Lung (tissue), 12 donors: ENCODE measurements around the gene PRKCZ. TPM values are rescaled to one million over a fixed set of nuclear protein-coding genes. Genes with fewer than 3 reads are reported as not detected.
"Not testable (repeated sequence)": the region's sequence is repeated elsewhere in the genome, so short reads cannot be mapped to it uniquely, and the experiment has no call there.

Experiments
- ATAC-seq: fragments of 200-7000 bp; cut with Tn5 transposase; one replicate; pipeline ENCODE4 v1.9.1; 2020; ENCODE audit warnings: moderate number of reproducible peaks; ENCODE audit not compliant: insufficient read depth, low FRiP score
- DNase-seq, 3 donors: peaks; one replicate each; pipeline ENCODE4 v3.0.0-alpha.2; 2013 to 2017
- H3K27ac ChIP-seq, 2 donors: one replicate each; pipeline ENCODE4 v1.5.1; 2013; ENCODE audit warnings: mild to moderate bottlenecking in 2 of 2, moderate library complexity in 2 of 2, control low read depth in 1 of 2, inconsistent platforms in 1 of 2, low read depth in 1 of 2, low read length in 1 of 2
- H3K27me3 ChIP-seq, 3 donors: one replicate each; pipeline ENCODE4 v1.5.1; 2013; ENCODE audit warnings: low read length in 2 of 3; ENCODE audit not compliant: control insufficient read depth in 3 of 3, insufficient read depth in 3 of 3
- H3K36me3 ChIP-seq, 4 donors: one replicate each; pipeline ENCODE4 v1.5.1; 2013; ENCODE audit warnings: low read length in 4 of 4, mild to moderate bottlenecking in 1 of 4, moderate library complexity in 1 of 4; ENCODE audit not compliant: control insufficient read depth in 4 of 4, insufficient read depth in 4 of 4
- H3K4me1 ChIP-seq, 5 donors: one replicate each; pipeline ENCODE4 v1.5.1; 2013; ENCODE audit warnings: low read length in 5 of 5, mild to moderate bottlenecking in 2 of 5, moderate library complexity in 1 of 5; ENCODE audit not compliant: control insufficient read depth in 5 of 5, insufficient read depth in 5 of 5
- H3K4me3 ChIP-seq: one replicate; pipeline ENCODE4 v1.5.1; 2013; ENCODE audit warnings: mild to moderate bottlenecking, control low read depth, moderate library complexity
- H3K9ac ChIP-seq, 2 donors: one replicate each; pipeline ENCODE4 v1.5.1; 2013; ENCODE audit warnings: low read length in 2 of 2, control low read depth in 1 of 2; ENCODE audit not compliant: insufficient read depth in 1 of 2
- H3K9me3 ChIP-seq, 4 donors: one replicate each; pipeline ENCODE4 v1.5.1; 2013; ENCODE audit warnings: low read length in 3 of 4, mild to moderate bottlenecking in 1 of 4, moderate library complexity in 1 of 4; ENCODE audit not compliant: control insufficient read depth in 4 of 4, insufficient read depth in 3 of 4
- WGBS, 2 donors: extraction: QIAGEN DNeasy Blood & Tissue Kit; methylation state at CpG; one replicate each; pipeline ENCODE4 v1.1.7; 2013; 5-methylcytosine and 5-hydroxymethylcytosine counted together
- polyA plus RNA-seq, 2 donors: library from polyadenylated mRNA; stranded (reverse); fragments of 200-250 nt; gene quantifications; one replicate each; pipeline ENCODE4 v1.2.1, GENCODE V29; 2013
- total RNA-seq, 2 donors: library from RNA; depleted of rRNA in 1 of 2; stranded (reverse); fragments of >200 nt in 1 of 2; gene quantifications; one replicate each; pipeline ENCODE4 v1.2.1, GENCODE V29; 2014 to 2021
- TF ChIP-seq, protein P1 (sequence below): IDR thresholded peaks from 2 replicates; pipeline ENCODE4 v1.5.1; 2012; ENCODE audit warnings: mild to moderate bottlenecking; ENCODE audit errors: control extremely low read depth, extremely low read depth
- donor health status: control.
- donor health status: control.
- donor health status: Bipolar disorder and iron deficiency.
- donor health status: healthy.
- donor health status: DM: yes; HTN: yes; CAD: no.

PRKCZ gene
- total and polyA plus RNA-seq, 4 donors: 55.2 to 149 (median 117) TPM

DNA sequence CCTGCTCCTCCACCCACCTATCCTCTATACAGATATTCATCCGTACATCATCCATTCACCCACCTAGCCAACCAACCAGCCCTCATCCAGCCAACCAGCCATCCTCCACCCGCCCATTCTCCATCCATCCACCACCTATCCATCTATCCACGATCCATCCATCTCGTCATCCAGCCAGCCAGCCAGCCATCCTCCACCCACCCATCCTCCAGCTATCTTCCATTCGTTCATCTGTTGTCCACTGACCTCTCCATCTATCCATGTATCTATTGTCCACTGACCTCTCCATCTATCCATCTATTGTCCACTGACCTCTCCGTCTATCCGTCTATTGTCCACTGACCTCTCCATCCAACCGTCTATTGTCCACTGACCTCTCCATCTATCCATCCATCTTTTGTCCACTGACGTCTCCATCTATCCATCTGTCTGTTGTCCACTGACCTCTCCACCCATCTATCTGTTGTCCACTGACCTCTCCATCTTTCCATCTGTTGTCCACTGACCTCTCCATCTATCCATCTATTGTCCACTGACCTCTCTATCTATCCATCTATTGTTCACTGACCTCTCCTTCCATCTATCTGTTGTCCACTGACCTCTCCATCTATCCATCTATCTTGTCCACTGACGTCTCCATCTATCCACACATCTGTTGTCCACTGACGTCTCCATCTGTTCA, 96.8 kb downstream of the PRKCZ start:
- TF ChIP-seq, protein P1, sequence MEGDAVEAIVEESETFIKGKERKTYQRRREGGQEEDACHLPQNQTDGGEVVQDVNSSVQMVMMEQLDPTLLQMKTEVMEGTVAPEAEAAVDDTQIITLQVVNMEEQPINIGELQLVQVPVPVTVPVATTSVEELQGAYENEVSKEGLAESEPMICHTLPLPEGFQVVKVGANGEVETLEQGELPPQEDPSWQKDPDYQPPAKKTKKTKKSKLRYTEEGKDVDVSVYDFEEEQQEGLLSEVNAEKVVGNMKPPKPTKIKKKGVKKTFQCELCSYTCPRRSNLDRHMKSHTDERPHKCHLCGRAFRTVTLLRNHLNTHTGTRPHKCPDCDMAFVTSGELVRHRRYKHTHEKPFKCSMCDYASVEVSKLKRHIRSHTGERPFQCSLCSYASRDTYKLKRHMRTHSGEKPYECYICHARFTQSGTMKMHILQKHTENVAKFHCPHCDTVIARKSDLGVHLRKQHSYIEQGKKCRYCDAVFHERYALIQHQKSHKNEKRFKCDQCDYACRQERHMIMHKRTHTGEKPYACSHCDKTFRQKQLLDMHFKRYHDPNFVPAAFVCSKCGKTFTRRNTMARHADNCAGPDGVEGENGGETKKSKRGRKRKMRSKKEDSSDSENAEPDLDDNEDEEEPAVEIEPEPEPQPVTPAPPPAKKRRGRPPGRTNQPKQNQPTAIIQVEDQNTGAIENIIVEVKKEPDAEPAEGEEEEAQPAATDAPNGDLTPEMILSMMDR: no peak
- Histone ChIP-seq H3K27ac (no peak overlapping the region), H3K9me3 (peaks cover 0 to 2% (median 0%) of the 10 kb centered on the region in 4 donors), H3K27me3 (no peaks in the 10 kb centered on the region), H3K36me3 (peaks cover 0 to 7% (median 0%) of the 10 kb centered on the region in 4 donors), H3K4me1 (peaks cover 0 to 7% (median 0%) of the 10 kb centered on the region in 5 donors), H3K9ac (no peak overlapping the region), H3K4me3 (no peak overlapping the region)
- ATAC-seq (no peak), DNase-seq (no peak)
- WGBS, 2 donors: 96 to 97% methylated on average over 11 of the region's 11 CpGs

- H3K4me3 ChIP-seq, H3K27ac ChIP-seq, H3K27me3 ChIP-seq, H3K36me3 ChIP-seq, H3K4me1 ChIP-seq, ATAC-seq, H3K9me3 ChIP-seq, DNase-seq, H3K9ac ChIP-seq: not testable (repeated sequence)
- 98 to 99% methylated on average over 5 of the region's 5 CpGs for WGBS, 2 donors
Measured at GRCh38 chr1:2147869-2148268, 97.7 kb downstream of the PRKCZ start.

GRCh38 chr1:2148691-2149090, 98.5 kb downstream of the PRKCZ start:
- DNase-seq (peak in 1 of 3 donors; percentile 56), ATAC-seq (no peak)
- peaks cover 0 to 10% (median 0%) of the 10 kb centered on the region in 4 donors for H3K36me3 ChIP-seq
- WGBS, 2 donors: 22 to 43% methylated on average over 14 of the region's 14 CpGs
- H3K27me3 ChIP-seq: no peaks in the 10 kb centered on the region
- TF ChIP-seq, protein P1: no peak
- H3K9me3 ChIP-seq: peaks cover 0 to 2% (median 0%) of the 10 kb centered on the region in 4 donors
- peak overlapping the region in 1 of 2 donors; percentile 60 for H3K27ac ChIP-seq
- no peak overlapping the region for H3K9ac ChIP-seq
- no peak overlapping the region for H3K4me3 ChIP-seq
- H3K4me1 ChIP-seq: peaks cover 0 to 7% (median 0%) of the 10 kb centered on the region in 5 donors

DNA sequence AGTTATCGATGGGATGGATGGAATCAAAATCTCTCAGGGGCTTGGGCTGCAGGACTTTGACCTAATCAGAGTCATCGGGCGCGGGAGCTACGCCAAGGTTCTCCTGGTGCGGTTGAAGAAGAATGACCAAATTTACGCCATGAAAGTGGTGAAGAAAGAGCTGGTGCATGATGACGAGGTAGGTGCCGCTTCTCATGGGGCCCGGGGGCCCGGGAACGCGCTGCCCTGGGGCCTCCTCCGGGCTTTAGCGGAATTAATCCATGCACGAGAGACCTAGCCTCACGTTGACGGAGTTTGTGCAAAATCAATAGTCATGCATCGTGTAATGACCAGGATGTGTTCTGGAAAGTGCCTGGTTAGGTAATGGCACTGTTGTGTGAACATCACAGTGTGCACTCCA, 100.6 kb downstream of the PRKCZ start:
- Histone ChIP-seq H3K9me3 (peaks cover 0 to 4% (median 0%) of the 10 kb centered on the region in 4 donors), H3K27ac (peak overlapping the region in 1 of 2 donors; percentile 52), H3K4me3 (no peak overlapping the region), H3K9ac (no peak overlapping the region), H3K36me3 (peaks cover 0 to 14% (median 2%) of the 10 kb centered on the region in 4 donors), H3K27me3 (no peaks in the 10 kb centered on the region), H3K4me1 (peaks cover 0 to 7% (median 0%) of the 10 kb centered on the region in 5 donors)
- ATAC-seq (no peak), DNase-seq (no peak)
- 48 to 79% methylated on average over 19 of the region's 19 CpGs for WGBS, 2 donors
- TF ChIP-seq, protein P1: no peak
